ENCODE results near the gene HLA-DOA.

The HLA-DOA gene

DNA sequence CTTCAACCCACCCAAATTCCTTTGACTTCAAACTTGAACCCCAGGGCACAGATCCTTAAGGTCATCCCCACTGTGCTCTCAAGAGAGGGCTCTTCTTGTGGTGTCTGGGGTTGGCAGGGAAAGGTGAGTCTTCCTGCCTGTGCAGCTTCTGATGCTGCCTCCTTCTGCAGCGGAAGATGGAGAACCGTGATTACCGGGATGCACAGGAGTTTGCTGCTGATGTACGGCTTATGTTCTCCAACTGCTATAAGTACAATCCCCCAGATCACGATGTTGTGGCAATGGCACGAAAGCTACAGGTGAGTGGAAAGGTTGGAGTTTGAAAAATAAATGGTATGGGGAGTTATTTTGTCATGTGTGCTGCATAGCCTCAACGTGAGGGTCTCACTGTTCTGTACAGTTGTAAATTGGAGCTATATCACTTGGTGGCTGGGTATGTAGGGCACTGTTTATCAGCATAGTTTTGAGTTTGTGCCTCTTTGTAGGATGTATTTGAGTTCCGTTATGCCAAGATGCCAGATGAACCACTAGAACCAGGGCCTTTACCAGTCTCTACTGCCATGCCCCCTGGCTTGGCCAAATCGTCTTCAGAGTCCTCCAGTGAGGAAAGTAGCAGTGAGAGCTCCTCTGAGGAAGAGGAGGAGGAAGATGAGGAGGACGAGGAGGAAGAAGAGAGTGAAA lies 32.0 kb downstream of the HLA-DOA start:
- no peak for DNase-seq

DNA sequence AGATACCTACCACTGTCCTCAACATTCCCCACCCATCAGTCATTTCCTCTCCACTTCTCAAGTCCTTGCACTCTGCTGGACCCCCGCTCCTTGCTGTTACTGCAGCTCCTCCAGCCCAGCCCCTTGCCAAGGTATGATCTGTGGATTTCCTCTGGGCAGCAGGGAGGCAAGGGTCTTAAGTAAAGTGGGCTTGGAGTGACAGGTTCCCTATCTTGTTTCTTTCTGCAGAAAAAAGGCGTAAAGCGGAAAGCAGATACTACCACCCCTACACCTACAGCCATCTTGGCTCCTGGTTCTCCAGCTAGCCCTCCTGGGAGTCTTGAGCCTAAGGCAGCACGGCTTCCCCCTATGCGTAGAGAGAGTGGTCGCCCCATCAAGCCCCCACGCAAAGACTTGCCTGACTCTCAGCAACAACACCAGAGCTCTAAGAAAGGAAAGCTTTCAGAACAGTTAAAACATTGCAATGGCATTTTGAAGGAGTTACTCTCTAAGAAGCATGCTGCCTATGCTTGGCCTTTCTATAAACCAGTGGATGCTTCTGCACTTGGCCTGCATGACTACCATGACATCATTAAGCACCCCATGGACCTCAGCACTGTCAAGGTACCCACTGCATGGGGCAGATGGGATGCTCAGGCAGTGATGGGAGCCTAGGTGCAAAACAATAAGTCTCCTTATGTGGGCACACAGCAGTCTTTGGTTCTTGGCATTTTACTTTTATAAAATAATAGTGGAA lies 32.9 kb downstream of the HLA-DOA start:
- DNase-seq, result no peak

DNA sequence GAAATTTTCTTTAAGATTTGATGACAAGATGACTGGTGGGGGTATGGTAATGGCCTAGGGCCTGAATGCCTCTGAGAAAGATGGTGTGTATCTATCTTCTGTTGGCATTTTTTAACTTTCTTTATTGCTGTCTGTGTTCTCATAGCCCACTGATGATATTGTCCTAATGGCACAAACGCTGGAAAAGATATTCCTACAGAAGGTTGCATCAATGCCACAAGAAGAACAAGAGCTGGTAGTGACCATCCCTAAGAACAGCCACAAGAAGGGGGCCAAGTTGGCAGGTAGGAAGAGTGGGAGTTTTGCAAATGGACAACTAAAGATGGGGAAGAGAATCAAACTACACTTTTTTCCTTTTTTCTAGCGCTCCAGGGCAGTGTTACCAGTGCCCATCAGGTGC lies 33.5 kb downstream of the HLA-DOA start:
- no peak for DNase-seq

DNA sequence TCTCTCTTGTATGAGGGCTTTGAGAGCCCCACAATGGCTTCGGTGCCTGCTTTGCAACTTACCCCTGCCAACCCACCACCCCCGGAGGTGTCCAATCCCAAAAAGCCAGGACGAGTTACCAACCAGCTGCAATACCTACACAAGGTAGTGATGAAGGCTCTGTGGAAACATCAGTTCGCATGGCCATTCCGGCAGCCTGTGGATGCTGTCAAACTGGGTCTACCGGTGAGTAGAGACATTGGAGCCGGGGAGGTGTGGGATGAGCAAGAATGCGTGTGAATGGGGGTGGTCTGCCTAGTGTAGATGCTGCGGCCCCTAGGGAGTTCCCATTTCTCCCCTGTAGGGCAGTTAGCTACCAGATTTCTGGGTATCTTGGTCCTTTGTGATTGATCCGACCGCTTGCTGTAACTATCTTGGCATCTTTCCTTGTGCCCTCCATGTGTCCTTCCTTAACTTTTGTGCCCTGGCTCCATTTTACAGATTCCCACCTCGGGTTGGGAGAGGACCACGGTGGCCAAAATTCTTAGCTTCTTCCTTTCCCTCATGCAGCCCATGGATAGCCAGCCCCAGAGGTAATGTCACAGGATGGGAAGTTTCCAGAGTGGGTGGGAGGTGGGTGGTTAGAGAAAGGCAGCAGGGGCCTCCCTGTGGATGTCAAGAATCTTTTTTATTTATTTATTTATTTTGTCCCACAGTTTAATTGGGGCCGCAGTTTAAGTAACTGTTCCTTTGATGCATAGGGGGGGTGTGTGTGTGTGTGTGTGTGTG lies 34.7 kb downstream of the HLA-DOA start:
- no peak for DNase-seq

DNA sequence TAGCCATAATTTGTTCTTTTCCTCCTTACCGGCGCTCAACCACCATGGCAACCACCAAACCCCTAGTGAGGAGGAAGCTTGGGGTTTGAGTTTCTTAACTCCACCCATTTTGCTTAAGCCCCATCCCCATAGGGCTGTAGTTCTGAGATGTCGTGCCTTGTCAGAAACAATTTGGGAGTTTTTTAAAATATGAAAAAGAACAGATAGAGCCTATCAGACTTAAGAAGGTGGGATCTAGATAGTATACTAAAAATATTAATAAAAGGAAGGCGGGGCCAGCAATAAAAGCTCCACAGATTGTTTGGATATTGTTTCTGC lies 35.4 kb downstream of the HLA-DOA start:
- no peak for DNase-seq

DNA sequence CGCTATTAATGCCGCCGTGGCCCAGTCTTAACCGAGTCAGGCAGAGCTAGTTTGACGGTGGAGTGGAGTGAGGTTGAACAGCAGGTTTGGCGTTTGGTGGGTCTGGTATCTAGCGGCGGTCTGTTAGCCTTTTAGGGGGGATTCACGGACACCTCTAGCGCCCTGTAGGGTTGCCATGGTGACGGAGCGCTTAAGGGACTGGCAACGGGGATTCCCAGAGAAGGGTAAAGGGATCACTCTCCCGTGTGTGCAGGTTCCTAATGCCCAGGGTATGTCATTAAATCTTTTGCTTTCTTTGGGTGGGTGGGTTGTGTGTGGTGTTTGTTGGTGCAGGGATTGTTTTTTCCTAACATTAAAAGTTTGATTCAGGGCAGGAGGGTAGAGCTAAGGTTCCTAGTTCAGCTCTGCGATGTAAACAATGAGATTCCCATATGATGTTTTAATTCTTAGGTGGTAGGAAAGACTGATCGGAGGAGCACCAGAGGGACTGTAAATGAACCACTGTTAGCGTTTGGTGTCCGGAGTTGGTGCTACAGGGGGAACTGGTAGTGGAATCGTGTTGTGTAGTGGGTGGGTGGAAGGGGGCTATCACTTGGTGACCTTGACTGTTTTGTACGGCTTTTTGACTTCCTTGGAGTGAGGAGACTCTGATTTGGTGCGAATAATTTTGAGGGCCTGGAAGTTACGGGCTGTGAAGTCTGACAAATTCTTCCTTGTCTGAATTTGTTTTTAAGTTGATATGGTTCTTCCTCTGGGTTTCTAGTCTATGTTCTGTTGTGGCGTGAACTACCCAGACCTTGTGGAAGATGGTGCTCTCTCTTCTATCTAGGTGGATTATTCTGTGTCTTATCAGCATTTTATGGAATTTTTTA lies 36.0 kb downstream of the HLA-DOA start:
- peak; percentile 41 for DNase-seq

DNA sequence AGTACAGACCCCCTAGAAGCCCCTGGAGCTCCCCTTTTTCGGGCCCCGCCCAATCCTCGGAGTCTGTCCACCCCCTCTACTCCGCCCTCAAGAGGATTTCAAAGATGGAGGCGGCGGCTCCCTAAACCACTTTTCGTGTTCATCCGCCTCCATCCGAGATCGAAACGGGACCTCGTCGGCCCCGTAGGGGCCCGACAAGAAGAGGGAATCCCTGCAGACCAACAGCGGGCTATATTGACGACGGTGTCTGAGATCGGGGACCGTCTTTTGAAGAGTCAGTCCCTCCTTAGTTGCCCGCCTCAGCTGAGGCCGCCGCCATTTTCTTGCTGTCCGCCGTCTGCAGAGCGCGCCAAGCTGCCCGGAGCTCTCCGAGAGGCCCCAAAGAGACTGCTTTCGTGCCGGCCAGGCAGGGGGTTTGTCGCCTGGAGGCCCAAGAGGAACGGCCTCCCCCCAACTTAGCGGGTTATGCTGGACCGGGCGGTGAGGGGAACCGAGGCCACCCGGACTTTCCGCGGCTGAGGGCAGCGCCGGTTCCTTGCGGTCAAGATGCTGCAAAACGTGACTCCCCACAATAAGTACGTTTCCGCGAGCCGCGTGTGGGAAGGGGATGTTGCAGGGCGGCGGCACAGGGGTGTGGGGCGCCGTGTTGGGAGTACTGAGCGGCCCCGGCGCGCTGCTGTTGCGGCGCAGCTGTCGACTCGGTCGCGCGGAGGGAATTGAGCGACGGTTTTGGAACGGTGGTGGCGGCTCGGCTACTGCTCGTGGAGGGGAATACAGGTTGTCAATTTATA lies 36.8 kb downstream of the HLA-DOA start:
- DNase-seq, result peak; percentile 50

DNA sequence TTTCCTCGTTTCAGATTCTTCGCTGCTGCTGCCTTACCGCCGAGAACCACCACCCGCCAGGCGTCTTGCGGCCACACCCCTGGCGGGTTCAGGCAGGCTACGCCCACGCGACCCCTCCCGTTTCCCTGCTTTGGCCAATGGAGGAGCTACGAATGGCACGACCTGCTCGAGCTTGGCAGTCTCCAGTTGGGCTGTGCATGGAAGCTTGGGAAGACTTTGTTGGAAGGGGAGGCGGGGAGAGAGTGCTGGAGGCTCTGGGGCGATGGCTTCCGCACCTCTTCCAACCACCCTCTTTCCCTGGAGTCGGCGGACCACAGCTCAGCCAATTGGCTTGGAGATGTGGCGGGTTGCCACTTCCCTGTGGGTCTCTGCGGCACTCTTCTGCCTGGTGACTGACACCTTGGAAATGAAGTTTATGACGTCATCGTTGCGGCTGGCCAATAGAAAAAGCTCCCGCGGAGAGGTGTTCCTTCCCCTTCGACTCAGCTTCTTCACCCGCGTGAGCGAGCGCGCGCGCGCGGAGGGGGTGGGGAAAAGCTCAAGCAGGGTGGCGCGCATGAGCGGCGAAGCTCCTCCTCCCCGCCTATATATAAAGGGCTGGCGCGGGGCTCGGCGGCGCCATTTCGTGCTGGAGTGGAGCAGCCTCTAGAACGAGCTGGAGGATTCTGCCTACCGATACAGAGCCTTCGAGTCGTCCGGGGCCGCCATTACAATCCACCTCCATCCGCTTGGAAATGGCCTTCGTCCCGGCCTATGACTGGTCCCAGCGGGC lies 37.6 kb downstream of the HLA-DOA start:
- DNase-seq, result peak; percentile 98

DNA sequence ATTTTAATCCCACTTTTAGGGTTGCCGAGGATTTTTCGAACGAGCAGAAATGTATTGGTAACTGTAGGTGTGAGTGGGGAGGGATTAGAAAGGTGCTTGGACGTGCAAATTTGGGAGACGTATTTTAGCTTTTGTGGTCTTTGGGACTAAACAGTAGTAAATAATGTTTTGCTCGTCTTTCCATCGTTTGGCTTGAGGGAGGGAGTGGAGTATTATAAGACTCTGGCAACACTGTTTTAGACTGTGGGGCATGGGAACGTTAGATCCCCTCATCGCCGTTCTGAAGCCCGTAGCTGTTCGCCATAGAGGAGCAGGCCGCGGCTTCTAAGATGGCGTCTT lies 38.2 kb downstream of the HLA-DOA start:
- no peak for DNase-seq

DNA sequence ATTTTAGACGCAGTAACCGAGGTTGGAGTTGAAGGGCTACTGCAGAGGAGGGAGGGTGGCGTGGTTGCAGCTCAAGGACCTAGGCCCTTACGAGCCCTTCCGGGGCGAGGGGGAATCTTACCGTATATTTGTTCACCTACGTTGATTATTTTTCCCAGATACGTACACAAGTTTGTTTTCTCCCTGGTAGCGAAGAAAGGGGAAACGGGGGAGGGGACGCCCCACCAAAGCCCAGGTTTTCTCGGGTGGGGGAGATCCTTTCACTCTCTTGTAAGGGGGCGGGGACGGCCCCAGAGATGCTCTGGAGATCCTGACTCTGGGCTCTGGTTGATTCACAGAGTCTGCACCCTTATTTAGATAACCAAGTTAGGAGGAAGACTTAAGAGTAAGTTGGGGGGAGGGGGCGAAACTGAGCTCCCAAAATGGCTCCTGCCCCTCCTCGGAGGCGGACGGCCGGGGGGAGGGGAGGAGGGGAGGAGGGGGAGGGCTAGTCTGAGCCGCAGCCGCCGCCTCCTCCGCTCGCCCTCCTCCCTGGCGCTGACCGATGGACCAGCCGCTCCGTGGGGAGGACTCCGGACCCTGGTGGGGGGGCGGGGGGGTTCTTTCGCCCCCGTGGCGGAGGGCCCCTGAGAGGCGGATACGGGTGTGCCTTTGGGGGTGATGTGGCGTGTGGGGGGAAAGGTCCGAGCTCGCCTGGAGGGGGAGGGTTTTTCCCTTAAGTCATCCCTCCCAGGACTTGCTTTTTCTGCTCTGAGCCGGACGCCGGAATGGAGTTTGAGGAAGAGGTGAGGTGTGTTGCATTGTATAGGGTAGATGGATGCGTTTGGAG lies 38.8 kb downstream of the HLA-DOA start:
- DNase-seq, result peak; percentile 86

DNA sequence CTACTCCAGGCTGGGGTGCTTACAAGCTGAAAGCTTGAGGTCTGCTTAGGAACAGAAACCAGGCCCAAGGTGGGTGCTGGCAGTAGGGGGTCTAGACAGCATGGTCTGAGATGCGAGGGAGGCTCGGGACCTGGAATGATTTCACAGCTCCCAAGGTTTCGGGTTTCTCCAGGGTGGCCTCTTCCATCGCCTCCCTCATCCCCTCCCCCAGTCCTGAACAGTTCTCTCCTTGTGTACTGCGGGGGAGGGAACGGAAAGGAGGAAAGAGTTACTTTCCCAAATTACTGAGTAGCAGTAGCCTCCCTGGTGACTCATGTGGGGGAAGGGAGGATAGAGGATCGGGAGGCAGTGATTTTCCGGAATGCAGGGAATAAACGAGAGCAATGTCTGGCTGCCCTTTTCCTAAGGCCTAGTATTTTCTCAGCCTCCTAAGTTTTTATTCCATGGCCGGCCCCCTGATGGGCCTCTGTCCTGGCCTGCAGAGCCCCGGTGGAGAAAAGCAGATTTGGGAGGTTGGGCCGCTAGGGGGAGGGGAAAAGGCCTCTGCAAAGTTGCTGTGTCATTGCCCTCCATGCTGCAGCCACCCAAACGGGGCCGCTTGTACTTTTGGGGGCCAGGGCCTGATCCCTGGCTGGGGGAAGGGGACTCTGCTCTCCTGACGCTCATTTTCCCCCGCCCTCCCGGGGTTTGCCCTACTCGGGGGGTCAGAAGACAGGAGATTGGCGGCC lies 39.5 kb downstream of the HLA-DOA start:
- DNase-seq, result peak; percentile 83

DNA sequence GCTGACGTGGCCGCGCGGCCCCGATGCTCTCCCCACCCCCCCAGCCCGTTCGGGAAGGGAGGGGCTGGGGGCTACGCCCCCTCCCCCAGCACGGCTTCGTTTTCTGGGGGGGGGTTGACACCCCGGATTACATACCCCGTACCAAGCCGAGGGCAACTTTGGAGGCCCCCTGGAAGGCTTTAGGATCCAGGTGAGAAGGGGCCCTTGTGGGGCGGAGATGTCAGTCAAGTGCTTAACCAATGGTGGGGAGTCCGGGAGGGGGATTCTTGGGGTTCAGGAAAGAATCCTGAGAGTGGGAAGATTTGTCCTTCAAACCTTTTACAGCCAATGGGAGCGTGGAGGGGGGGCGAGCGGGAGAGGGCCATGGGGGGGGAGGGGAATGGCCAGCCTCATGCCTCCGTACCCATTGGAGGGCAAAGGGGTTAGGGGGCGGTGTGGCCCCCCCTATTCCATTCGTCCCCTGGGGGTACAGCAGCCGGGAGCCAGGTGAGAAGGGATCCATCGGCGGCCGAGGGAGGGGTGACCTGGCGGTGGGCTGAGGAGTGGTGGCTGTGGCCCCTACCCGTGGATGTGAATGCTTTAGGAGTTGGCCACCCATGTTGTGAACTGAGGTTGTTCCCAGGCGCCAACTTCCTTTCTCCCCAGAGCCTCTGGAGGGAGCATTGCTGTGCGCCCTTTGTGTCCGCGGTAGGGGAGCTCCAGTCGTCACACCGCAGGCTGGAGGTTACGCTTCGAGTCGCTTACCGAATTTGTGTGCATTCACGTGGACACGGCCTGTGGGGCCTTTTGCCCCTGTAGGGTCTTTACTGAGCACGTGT lies 40.3 kb downstream of the HLA-DOA start:
- DNase-seq, result peak; percentile 79

DNA sequence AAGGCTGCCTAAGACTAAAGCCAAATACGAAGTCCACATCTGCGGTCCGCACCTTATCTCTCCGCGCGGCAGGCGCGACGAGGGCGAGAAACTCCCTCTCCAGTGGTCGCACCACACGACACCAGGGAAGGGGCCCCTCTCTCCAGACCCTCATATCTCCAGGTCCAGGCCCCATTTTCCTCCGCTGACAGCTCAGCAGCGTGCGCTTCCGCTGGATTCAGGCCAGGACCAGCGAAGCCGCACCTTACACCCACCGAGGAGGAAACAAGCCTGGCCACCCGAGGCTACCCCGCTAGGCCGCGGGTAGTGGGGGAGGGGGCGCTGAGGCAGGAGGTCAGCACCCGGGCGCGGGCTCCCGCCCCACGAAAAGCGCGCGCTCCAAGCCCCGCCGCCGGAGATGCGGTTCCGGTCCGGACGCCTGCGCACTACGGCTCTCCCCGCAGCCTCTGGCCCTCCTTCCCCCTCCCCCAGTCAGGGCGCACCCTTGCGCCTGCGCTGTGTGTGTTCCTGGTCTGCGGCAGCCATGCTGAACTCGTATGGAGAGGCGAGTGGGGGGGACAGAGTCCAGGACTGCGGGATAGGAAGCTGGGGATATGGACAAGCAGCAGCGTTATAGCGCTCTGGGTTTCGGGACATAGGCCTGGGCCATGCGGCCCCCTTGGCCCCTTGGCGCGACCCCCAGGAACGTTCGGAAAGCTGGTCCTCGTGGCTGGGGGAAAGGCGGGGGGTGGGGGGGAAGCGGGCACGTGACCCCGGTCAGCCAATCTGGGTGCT lies 41.1 kb downstream of the HLA-DOA start, which contains the start of gene BRD2:
BRD2 (plus strand) TSS at position 502 of the 774 bp plus-strand sequence. CDS start 4,305 bp downstream, outside the sequence.
- peak; percentile 97 for DNase-seq

DNA sequence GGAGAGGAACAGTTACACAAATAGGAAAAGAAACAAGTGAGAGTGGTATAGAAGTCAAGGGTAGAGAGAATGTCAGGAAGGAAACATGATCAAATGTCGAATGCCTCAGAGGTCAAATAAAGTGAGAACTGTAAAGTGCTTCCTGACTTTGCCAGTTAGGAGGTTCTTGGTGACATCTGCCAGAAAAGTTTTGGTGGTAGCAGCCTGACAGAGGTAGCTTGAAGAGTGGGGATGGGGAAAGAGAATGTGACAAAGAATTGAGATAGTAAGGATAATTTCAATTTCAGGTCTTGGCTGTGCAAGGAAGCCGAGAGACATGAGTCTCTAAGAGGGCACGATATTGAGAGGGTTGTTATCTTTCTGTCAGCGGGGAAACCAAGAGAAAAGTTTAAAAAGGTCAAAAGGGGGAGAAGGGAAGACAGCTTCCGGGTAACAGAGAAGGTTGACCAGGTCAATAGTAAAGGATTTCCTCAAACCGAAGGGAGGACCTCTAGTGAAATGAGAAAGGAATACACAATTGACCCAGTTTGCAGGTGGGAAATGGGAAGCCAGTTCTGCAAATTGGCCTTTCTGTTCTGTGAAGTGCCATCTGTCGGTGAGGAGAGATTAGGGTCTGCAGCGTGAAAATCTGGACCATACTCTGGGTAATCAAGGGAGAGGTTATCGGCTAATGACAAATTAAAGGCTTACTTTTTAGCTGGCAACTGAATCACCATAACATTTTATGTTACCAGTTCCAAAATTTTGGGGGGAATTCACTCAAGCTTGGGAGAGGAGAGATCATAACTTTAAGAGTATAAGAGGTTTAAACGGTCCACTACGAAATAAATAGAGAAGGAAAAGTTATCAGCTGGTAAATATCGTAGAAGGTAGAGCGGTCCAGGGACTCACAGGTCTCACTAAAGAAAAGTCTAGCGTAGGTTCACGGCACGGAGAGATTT lies 42.0 kb downstream of the HLA-DOA start:
- DNase-seq, result no peak

DNA sequence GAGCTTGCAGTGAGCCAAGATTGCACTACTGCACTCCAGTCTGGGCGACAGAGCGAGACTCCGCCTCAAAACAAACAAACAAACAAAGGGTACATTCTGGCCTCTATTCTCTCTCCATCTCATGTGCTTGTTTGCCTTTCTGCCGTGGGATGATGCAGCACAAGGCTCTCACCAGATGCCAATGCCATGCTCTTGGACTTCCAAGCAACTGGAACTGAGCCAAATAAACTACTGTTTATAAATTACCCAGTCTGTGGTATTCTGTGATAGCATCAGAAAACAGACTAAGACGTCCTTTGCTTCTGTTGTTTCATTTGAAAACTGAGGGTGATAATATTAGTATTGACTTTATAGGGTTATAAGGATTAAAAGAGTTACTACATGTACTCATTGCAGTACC lies 44.6 kb downstream of the HLA-DOA start:
- no peak for DNase-seq

DNA sequence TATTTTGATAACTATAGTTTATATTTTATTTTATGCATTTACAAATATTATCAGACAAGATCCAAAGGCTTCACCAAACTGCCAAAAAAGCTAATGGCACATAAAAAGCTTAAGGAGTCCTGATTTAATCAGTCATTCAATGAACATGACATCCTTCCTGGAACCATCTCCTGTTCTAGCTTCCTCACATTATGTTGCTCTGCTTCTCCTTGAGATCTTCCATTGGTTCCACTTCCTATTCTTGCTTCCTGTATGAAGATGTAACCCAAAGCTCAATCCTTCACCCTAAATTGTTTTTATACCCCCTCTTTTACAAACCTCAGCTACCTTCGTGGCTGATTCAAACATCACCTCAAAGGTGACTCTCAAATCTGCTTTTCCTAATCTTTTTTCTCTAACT lies 45.5 kb downstream of the HLA-DOA start:
- DNase-seq, result no peak

Measured in activated naive CD4-positive, alpha-beta T cell treated with anti-CD3 and anti-CD28 coated beads, Interleukin-2, amount 50 U/mL, for 16 hours (primary cell).